PC-9 (cell line): Measurements from ENCODE around the gene USH1G. TPM values are rescaled to one million over a fixed set of nuclear protein-coding genes. Genes with fewer than 3 reads are reported as not detected.
"Not testable (repeated sequence)": the region's sequence is repeated elsewhere in the genome, so short reads cannot be mapped to it uniquely, and the experiment has no call there.

Experiments
- BruUV-seq: library from RNA; stranded (reverse); fragments of 400-500 nt; replicated peaks from 2 replicates; lab custom pipeline; 2021; lab: Mats Ljungman, UMichigan
- CTCF ChIA-PET: fragments of 300-600 bp; sonication (Branson Sonifier 250); formaldehyde crosslinking; loops from one replicate; lab custom pipeline; 2022; ENCODE audit warnings: antibody characterized with exemption; lab: Charles Lee
- POLR2A ChIA-PET: fragments of 300-600 bp; sonication (Branson Sonifier 250); formaldehyde crosslinking; loops from one replicate; lab custom pipeline; 2022; ENCODE audit warnings: antibody characterized with exemption; ENCODE audit not compliant: unreplicated experiment; lab: Charles Lee
- DNase-seq, 2 experiments: peaks; one replicate each; pipeline versions ENCODE4 v3.0.0 to v3.0.0-alpha.2; 2015 to 2022; ENCODE audit warnings: mixed read lengths in 1 of 2
- H2AFZ ChIP-seq: fragments of 200-600 bp; sonication (generic); 2 replicates; pipeline ENCODE4 v1.8.1; 2017; ENCODE audit warnings: antibody characterized with exemption
- H3F3A ChIP-seq: fragments of 200-600 bp; sonication (generic); 2 replicates; pipeline ENCODE4 v1.8.1; 2017; ENCODE audit warnings: antibody characterized with exemption, mild to moderate bottlenecking, low read depth; ENCODE audit not compliant: insufficient read depth
- H3K27ac ChIP-seq: fragments of 200-600 bp; sonication (generic); 2 replicates; pipeline ENCODE4 v1.6.1; 2016; ENCODE audit warnings: mixed run types
- H3K27me3 ChIP-seq: fragments of 200-600 bp; sonication (generic); 2 replicates; pipeline ENCODE4 v1.6.1; 2016; ENCODE audit warnings: low read depth, mixed run types; ENCODE audit not compliant: insufficient read depth
- H3K36me3 ChIP-seq: fragments of 200-600 bp; sonication (generic); 2 replicates; pipeline ENCODE4 v1.6.1; 2016; ENCODE audit warnings: low read depth, mixed run types
- H3K4me1 ChIP-seq: fragments of 200-600 bp; sonication (generic); replicated peaks from 2 replicates; pipeline ENCODE4 v1.6.1; 2016; ENCODE audit warnings: mixed run types; ENCODE audit not compliant: insufficient read depth
- H3K4me2 ChIP-seq: fragments of 200-600 bp; sonication (generic); 2 replicates; pipeline ENCODE4 v1.6.1; 2017; ENCODE audit warnings: mixed run types
- H3K4me3 ChIP-seq: fragments of 200-600 bp; sonication (generic); 2 replicates; pipeline ENCODE4 v1.6.1; 2016; ENCODE audit warnings: mixed run types
- H3K79me2 ChIP-seq: fragments of 200-600 bp; sonication (generic); 2 replicates; pipeline ENCODE4 v1.6.1; 2017; ENCODE audit warnings: low read depth, mixed run types
- H3K9me2 ChIP-seq: fragments of 200-600 bp; sonication (generic); 2 replicates; pipeline ENCODE4 v1.8.1; 2017; ENCODE audit warnings: mild to moderate bottlenecking; ENCODE audit not compliant: insufficient read depth
- H3K9me3 ChIP-seq: fragments of 200-600 bp; sonication (generic); 2 replicates; pipeline ENCODE4 v1.8.1; 2016; ENCODE audit warnings: low read depth; ENCODE audit not compliant: insufficient read depth
- H4K20me1 ChIP-seq: fragments of 200-600 bp; sonication (generic); 2 replicates; pipeline ENCODE4 v1.8.1; 2017; ENCODE audit not compliant: insufficient read depth
- EZH2 ChIP-seq: fragments of 200-600 bp; sonication (generic); IDR thresholded peaks from 2 replicates; pipeline ENCODE4 v1.8.0; 2017; ENCODE audit warnings: antibody characterized with exemption, low read depth
- intact Hi-C: fragments of 100-400 bp; cut with micrococcal nuclease; formaldehyde crosslinking; loops from one replicate; pipeline ENCODE4 v1.10.0; 2022; ENCODE audit not compliant: unreplicated experiment
- total RNA-seq: library from RNA; stranded (reverse); gene quantifications from 2 replicates; pipeline ENCODE4 v1.2.3, GENCODE V29; 2021
- TF ChIP-seq, protein P1 (sequence below): fragments of 200-600 bp; sonication (generic); conservative IDR thresholded peaks from 2 replicates; pipeline ENCODE4 v1.6.1; 2017; ENCODE audit warnings: mixed run types, antibody characterized with exemption, mild to moderate bottlenecking, moderate library complexity

Gene USH1G
- total RNA-seq, 1 experiment from 2014 or later, result 0.22 TPM

DNA sequence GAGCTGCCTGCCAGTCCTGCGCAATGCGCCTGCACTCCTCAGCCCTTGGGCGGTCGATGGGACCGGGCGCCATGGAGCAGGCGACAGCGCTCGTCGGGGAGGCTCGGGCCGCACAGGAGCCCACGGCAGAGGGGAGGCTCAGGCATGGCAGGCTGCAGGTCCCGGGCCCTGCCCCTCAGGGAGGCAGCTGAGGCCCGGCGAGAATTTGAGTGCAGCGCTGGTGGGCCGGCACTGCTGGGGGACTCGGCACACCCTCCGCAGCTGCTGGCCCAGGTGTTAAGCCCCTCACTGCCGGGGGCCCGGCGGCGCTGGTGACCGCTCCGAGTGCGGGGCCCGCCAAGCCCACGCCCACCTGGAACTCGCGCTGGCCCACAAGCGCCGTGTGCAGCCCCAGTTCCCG, 16.0 kb downstream of the USH1G start:
- peaks cover 11% of the 10 kb centered on the region; the same call in 1 of the 2 replicates for H3F3A ChIP-seq
- H3K4me1 ChIP-seq, result peaks cover 20% of the 10 kb centered on the region
- H2AFZ ChIP-seq, result no peak overlapping the region
- H3K27me3 ChIP-seq, result no peaks in the 10 kb centered on the region
- no peak for DNase-seq
- no peak for TF ChIP-seq EZH2
- TF ChIP-seq, protein P1, sequence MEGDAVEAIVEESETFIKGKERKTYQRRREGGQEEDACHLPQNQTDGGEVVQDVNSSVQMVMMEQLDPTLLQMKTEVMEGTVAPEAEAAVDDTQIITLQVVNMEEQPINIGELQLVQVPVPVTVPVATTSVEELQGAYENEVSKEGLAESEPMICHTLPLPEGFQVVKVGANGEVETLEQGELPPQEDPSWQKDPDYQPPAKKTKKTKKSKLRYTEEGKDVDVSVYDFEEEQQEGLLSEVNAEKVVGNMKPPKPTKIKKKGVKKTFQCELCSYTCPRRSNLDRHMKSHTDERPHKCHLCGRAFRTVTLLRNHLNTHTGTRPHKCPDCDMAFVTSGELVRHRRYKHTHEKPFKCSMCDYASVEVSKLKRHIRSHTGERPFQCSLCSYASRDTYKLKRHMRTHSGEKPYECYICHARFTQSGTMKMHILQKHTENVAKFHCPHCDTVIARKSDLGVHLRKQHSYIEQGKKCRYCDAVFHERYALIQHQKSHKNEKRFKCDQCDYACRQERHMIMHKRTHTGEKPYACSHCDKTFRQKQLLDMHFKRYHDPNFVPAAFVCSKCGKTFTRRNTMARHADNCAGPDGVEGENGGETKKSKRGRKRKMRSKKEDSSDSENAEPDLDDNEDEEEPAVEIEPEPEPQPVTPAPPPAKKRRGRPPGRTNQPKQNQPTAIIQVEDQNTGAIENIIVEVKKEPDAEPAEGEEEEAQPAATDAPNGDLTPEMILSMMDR, result no peak
- H4K20me1 ChIP-seq, result no peaks in the 10 kb centered on the region
- no peak overlapping the region for H3K4me2 ChIP-seq
- ChIA-PET POLR2A (no interaction called here), CTCF (no interaction called here)
- H3K79me2 ChIP-seq, result no peaks in the 10 kb centered on the region
- no peak overlapping the region for H3K4me3 ChIP-seq
- BruUV-seq, result no TSS peak
- H3K36me3 ChIP-seq, result no peaks in the 10 kb centered on the region
- intact Hi-C loops, result no loop called here
- H3K9me2 ChIP-seq, result no peaks in the 10 kb centered on the region
- H3K27ac ChIP-seq, result no peak overlapping the region
- no peaks in the 10 kb centered on the region for H3K9me3 ChIP-seq

DNA sequence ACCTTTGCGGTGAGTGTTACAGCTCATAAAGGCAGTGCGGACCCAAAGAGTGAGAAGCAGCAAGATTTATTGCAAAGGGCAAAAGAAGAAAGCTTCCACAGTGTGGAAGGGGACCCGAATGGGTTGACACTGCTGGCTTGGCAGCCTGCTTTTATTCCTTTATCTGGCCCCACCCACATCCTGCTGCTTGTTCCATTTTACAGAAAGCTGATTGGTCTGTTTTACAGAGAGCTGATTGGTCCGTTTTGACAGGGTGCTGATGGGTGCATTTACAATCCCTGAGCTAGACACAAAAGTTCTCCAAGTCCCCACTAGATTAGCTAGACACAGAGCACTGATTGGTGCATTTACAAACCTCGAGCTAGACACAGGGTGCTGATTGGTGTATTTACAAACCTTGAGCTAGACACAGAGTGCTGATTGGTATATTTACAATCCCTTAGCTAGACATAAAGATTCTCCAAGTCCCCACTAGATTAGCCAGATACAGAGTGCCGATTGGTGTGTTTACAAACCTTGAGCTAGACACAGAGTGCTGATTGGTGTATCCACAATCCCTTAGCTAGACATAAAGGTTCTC, 16.8 kb downstream of the USH1G start:
- CTCF ChIA-PET, result interaction anchor here (0.7 kb wide), 1 partner anchor 18 kb away, joined by 3 read pairs; no protein-coding TSS in a partner anchor
- H3K27me3 ChIP-seq, H2AFZ ChIP-seq, POLR2A ChIA-PET, DNase-seq, H3K4me3 ChIP-seq, H3K4me2 ChIP-seq, H4K20me1 ChIP-seq, H3K9me2 ChIP-seq, H3K36me3 ChIP-seq, H3K9me3 ChIP-seq, H3K79me2 ChIP-seq, intact Hi-C loops, BruUV-seq, H3K27ac ChIP-seq: not testable (repeated sequence)
- Histone ChIP-seq H3K4me1 (peaks cover 20% of the 10 kb centered on the region), H3F3A (peaks cover 11% of the 10 kb centered on the region; the same call in 1 of the 2 replicates)

DNA sequence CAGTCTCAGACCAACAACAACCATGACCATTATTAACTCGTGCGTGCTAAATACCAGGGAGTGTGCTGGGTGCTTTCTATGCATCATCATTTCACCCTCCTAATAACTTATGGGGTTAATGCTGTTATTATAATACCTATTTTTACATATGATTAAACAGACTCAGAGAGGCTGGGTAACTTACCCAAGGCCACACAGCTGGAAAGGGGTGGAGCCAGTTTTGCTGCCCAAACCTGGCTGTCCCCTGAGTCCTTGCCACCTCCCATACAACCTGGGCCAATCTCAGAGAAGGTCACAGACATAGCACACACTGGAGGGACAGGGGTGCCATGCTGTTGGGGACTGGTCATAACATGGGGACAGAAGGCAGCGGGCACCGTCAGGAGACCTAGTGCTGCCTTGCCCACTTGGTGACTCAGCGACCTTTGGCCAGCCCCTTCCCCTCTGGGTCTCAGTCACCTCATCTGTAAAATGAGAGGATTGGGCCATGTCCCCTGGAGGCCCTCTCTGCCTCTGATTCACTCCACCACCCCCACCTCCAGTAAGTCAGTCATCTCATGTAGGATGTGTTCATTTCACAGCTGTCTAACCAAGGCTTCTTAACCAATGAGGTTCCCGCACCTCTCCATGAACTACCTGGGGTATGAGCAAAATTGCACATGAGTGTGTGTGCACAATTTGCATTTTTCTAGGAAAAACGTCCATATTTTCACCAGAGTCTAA, 18.2 kb downstream of the USH1G start:
- ChIA-PET CTCF (no interaction called here), POLR2A (no interaction called here)
- H3K79me2 ChIP-seq, result no peaks in the 10 kb centered on the region
- H3K27me3 ChIP-seq, result 0 out of 2 replicates have a peak, but pooled peaks cover 8% of the 10 kb centered on the region
- no peak overlapping the region for H2AFZ ChIP-seq
- no peaks in the 10 kb centered on the region for H3K36me3 ChIP-seq
- no peak for DNase-seq
- intact Hi-C loops, result no loop called here
- no peak overlapping the region for H3K4me2 ChIP-seq
- no peak overlapping the region for H3K27ac ChIP-seq
- no TSS peak for BruUV-seq
- TF ChIP-seq, protein P1, result no peak
- TF ChIP-seq EZH2, result no peak
- no peak overlapping the region for H3K4me3 ChIP-seq
- peaks cover 11% of the 10 kb centered on the region; the same call in 1 of the 2 replicates for H3F3A ChIP-seq
- H3K9me2 ChIP-seq, result no peaks in the 10 kb centered on the region
- peaks cover 20% of the 10 kb centered on the region for H3K4me1 ChIP-seq
- H3K9me3 ChIP-seq, result no peaks in the 10 kb centered on the region
- no peaks in the 10 kb centered on the region for H4K20me1 ChIP-seq
